ENCODE results near the gene WDFY3. TPM values are rescaled to one million over a fixed set of nuclear protein-coding genes. Genes with fewer than 3 reads are reported as not detected.

Gene WDFY3
- total RNA-seq, 1 experiment from 2014 or later: 39.9 TPM

DNA sequence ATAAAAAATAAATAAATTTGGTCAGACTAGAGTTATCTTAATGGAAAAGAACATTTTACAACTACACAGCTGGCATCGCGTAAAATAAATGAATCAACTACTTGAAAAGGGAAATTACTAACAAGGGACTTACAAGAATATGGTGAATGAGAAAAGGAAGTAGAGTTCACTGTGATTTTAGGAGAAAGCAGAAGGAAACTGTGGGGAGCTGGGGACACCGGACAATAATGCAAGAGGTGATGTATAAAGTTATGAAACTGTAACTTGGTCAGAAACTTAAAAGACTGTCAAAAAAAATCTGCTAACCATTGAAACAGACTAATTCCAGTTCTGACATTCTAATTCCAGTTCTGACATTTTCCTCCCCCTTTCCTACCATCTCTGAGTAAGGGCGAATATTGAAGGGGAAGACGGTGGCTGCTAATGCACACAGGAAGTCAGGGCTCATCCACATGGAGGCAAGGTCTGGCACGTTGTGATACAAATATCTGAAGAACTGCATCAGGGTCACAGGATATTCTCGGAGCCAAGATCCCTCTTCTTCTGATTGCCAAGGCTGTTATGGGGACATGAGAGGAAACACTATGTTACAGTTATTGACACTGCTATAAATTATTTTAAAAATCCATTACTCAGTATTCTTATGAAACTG is 213.0 kb downstream of the WDFY3 start:
- ATAC-seq (no peak), DNase-seq (ENCODE audit: low read depth, low spot score) (no peak)
- Histone ChIP-seq H3K4me1 (ENCODE audit: control insufficient read depth in 1 of 2, insufficient read depth in 2 of 2, low read length in 2 of 2) (no peaks in the 10 kb centered on the region), H3K27ac (ENCODE audit: low read depth, low read length) (no peak overlapping the region), H3K9me3 (ENCODE audit: control insufficient read depth in 1 of 2, insufficient read depth in 1 of 2, low read depth in 1 of 2, low read length in 2 of 2) (no peaks in the 10 kb centered on the region), H3K9ac (ENCODE audit: low read length) (no peak overlapping the region), H3K27me3 (ENCODE audit: insufficient read depth, low read length) (no peaks in the 10 kb centered on the region), H4K20me1 (ENCODE audit: insufficient read depth) (no peaks in the 10 kb centered on the region), H3K9me2 (ENCODE audit: insufficient read depth) (no peaks in the 10 kb centered on the region), H2AFZ (ENCODE audit: low read depth, low read length, poor library complexity, severe bottlenecking) (no peak overlapping the region), H3K36me3 (ENCODE audit: control insufficient read depth in 1 of 2, insufficient read depth in 2 of 2, low read length in 2 of 2) (peaks cover 2 to 10% of the 10 kb centered on the region in 2 experiments; a peak in 1 of 4 replicates), H3K4me3 (replicated peaks in 1 of 2; ENCODE audit: low read depth in 1 of 2, low read length in 2 of 2) (no peak overlapping the region), H3K79me2 (ENCODE audit: insufficient read depth, low read length) (no peaks in the 10 kb centered on the region), H3K4me2 (ENCODE audit: low read length) (no peak overlapping the region)
- TF ChIP-seq RAD21 (IDR thresholded peaks at IDR 0.05; ENCODE audit: low read depth): no peak
- no peak for TF ChIP-seq CEBPB (IDR thresholded peaks at IDR 0.05; ENCODE audit: low read depth)
- TF ChIP-seq EZH2phosphoT487 (IDR thresholded peaks at IDR 0.05; ENCODE audit: borderline replicate concordance): no peak
- ChIA-PET CTCF (interaction anchor here (0.8 kb wide), 1 partner anchor 218 kb away, joined by 3 read pairs; no protein-coding TSS in a partner anchor), POLR2A (no interaction called here), RAD21 (ENCODE audit: low non-redundant PET in 1 of 2, low total read pairs in 2 of 2, uncharacterized antibody in 2 of 2, unreplicated experiment in 2 of 2) (no interaction called here)
- intact Hi-C loops (cut with micrococcal nuclease): no loop called here
- no TSS peak for BruUV-seq (replicated peaks)

DNA sequence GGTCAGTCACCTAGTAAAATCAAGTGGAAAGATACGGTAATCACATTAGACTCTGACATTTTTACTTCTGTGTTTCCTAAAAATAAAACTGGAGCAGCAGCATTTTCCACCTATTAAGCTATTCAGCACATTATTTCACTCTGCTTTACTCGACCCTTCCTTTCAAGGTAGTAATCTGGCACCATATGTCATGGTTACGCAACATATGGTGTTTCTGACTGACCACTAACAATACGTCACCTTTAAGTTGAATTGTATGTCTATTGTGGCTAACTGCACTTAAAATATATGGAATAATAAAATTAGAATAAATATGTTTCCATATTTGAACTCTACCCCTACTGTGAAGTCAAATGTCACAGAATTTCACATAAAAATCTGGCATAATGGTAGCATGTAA is 214.8 kb downstream of the WDFY3 start:
- RAD21 ChIA-PET (ENCODE audit: low non-redundant PET in 1 of 2, low total read pairs in 2 of 2, uncharacterized antibody in 2 of 2, unreplicated experiment in 2 of 2): no interaction called here
- Histone ChIP-seq H3K9ac (ENCODE audit: low read length) (no peak overlapping the region), H2AFZ (ENCODE audit: low read depth, low read length, poor library complexity, severe bottlenecking) (no peak overlapping the region), H3K79me2 (ENCODE audit: insufficient read depth, low read length) (no peaks in the 10 kb centered on the region), H4K20me1 (ENCODE audit: insufficient read depth) (no peaks in the 10 kb centered on the region), H3K4me3 (replicated peaks in 1 of 2; ENCODE audit: low read depth in 1 of 2, low read length in 2 of 2) (no peak overlapping the region), H3K9me2 (ENCODE audit: insufficient read depth) (no peaks in the 10 kb centered on the region), H3K27ac (ENCODE audit: low read depth, low read length) (no peak overlapping the region), H3K4me1 (ENCODE audit: control insufficient read depth in 1 of 2, insufficient read depth in 2 of 2, low read length in 2 of 2) (no peaks in the 10 kb centered on the region), H3K36me3 (ENCODE audit: control insufficient read depth in 1 of 2, insufficient read depth in 2 of 2, low read length in 2 of 2) (peaks cover 2 to 11% of the 10 kb centered on the region in 2 experiments; a peak in 1 of 4 replicates), H3K9me3 (ENCODE audit: control insufficient read depth in 1 of 2, insufficient read depth in 1 of 2, low read depth in 1 of 2, low read length in 2 of 2) (no peaks in the 10 kb centered on the region), H3K4me2 (ENCODE audit: low read length) (no peak overlapping the region), H3K27me3 (ENCODE audit: insufficient read depth, low read length) (no peaks in the 10 kb centered on the region)
- intact Hi-C loops (cut with micrococcal nuclease): no loop called here
- TF ChIP-seq EZH2 (IDR thresholded peaks at IDR 0.05): no peak
- TF ChIP-seq, protein P1, sequence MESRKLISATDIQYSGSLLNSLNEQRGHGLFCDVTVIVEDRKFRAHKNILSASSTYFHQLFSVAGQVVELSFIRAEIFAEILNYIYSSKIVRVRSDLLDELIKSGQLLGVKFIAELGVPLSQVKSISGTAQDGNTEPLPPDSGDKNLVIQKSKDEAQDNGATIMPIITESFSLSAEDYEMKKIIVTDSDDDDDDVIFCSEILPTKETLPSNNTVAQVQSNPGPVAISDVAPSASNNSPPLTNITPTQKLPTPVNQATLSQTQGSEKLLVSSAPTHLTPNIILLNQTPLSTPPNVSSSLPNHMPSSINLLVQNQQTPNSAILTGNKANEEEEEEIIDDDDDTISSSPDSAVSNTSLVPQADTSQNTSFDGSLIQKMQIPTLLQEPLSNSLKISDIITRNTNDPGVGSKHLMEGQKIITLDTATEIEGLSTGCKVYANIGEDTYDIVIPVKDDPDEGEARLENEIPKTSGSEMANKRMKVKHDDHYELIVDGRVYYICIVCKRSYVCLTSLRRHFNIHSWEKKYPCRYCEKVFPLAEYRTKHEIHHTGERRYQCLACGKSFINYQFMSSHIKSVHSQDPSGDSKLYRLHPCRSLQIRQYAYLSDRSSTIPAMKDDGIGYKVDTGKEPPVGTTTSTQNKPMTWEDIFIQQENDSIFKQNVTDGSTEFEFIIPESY (IDR thresholded peaks at IDR 0.05; ENCODE audit: extremely low read depth, insufficient replicate concordance, low read length): no peak
- TF ChIP-seq, protein P2, sequence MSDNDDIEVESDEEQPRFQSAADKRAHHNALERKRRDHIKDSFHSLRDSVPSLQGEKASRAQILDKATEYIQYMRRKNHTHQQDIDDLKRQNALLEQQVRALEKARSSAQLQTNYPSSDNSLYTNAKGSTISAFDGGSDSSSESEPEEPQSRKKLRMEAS (IDR thresholded peaks at IDR 0.05): no peak
- no peak for TF ChIP-seq POLR2AphosphoS5 (IDR thresholded peaks at IDR 0.05; ENCODE audit: low read depth, low read length)
- no peak for TF ChIP-seq SIN3A (IDR thresholded peaks at IDR 0.05; ENCODE audit: low read depth)
- no peak for TF ChIP-seq ELF1 (IDR thresholded peaks at IDR 0.05; ENCODE audit: borderline replicate concordance, low read depth)
- no peak for TF ChIP-seq TCF7L2 (IDR thresholded peaks at IDR 0.05; ENCODE audit: borderline replicate concordance, extremely low read depth, insufficient read depth, insufficient read length)
- TF ChIP-seq SRF (IDR thresholded peaks at IDR 0.05; ENCODE audit: low read depth): no peak
- POLR2A ChIA-PET: no interaction called here
- no peak for DNase-seq (ENCODE audit: low read depth, low spot score)
- CTCF ChIA-PET: interaction anchor here (0.7 to 2.8 kb wide), 2 partner anchors 215 to 219 kb away, joined by 3 to 31 read pairs; partner anchors contain the start of gene WDFY3
- no TSS peak for BruUV-seq (replicated peaks)
- ATAC-seq: no peak

All from HCT116 (cell line).